Liver (tissue), 3 donors: ENCODE results near the gene TMEM236.

ENCODE experiments used
- ATF3 ChIP-seq: IDR thresholded peaks from 2 replicates; pipeline ENCODE4 v1.6.1; 2016; ENCODE audit warnings: antibody characterized with exemption
- CTCF ChIP-seq: fragments of 150-350 bp; IDR thresholded peaks from 2 replicates; pipeline ENCODE4 v1.5.1; 2017; ENCODE audit warnings: improper control_type of control experiment, low read depth, low read length; ENCODE audit not compliant: missing input control
- EGR1 ChIP-seq, 2 donors: IDR thresholded peaks; 2 replicates each; pipeline ENCODE4 v1.6.1; 2016 to 2018; ENCODE audit warnings: antibody characterized with exemption in 2 of 2, low read depth in 2 of 2
- HNF4G ChIP-seq: IDR thresholded peaks from 2 replicates; pipeline ENCODE4 v1.6.1; 2016; ENCODE audit warnings: antibody characterized with exemption
- NR2F2 ChIP-seq: IDR thresholded peaks from 2 replicates; pipeline ENCODE4 v1.6.1; 2016; ENCODE audit warnings: antibody characterized with exemption
- RAD21 ChIP-seq, 2 donors: IDR thresholded peaks; 2 replicates each; pipeline ENCODE4 v1.6.1; 2016; ENCODE audit warnings: antibody characterized with exemption in 2 of 2, mild to moderate bottlenecking in 2 of 2
- REST ChIP-seq: IDR thresholded peaks from 2 replicates; pipeline ENCODE4 v1.6.1; 2016; ENCODE audit warnings: antibody characterized with exemption, mild to moderate bottlenecking
- SP1 ChIP-seq: IDR thresholded peaks from 2 replicates; pipeline ENCODE4 v1.6.1; 2018; ENCODE audit warnings: antibody characterized with exemption, mild to moderate bottlenecking
- TAF1 ChIP-seq: conservative IDR thresholded peaks from 2 replicates; pipeline ENCODE4 v1.6.1; 2016; ENCODE audit warnings: antibody characterized with exemption, mild to moderate bottlenecking
- YY1 ChIP-seq: IDR thresholded peaks from 2 replicates; pipeline ENCODE4 v1.6.1; 2016; ENCODE audit warnings: antibody characterized with exemption, mild to moderate bottlenecking
- ZBTB33 ChIP-seq: IDR thresholded peaks from 2 replicates; pipeline ENCODE4 v1.6.1; 2016; ENCODE audit warnings: antibody characterized with exemption
- TF ChIP-seq, protein P1 (sequence below): IDR thresholded peaks from 2 replicates; pipeline ENCODE4 v1.6.1; 2016; ENCODE audit warnings: antibody characterized with exemption
- donor health status: healthy.
- donor health status: healthy.

GRCh38 chr10:17716161-17716560 lies 35.8 kb upstream of the TMEM236 start:
- no peak for TF ChIP-seq CTCF
- TF ChIP-seq, protein P1, sequence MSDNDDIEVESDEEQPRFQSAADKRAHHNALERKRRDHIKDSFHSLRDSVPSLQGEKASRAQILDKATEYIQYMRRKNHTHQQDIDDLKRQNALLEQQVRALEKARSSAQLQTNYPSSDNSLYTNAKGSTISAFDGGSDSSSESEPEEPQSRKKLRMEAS, result no peak
- no peak for TF ChIP-seq YY1
- no peak for TF ChIP-seq HNF4G
- TF ChIP-seq ATF3, result no peak
- TF ChIP-seq TAF1, result no peak
- TF ChIP-seq ZBTB33, result no peak
- TF ChIP-seq NR2F2, result no peak
- no peak for TF ChIP-seq SP1
- TF ChIP-seq EGR1 (IDR thresholded peaks at IDR 0.05; ENCODE audit: low read depth in 2 of 2), result no peak
- no peak for TF ChIP-seq RAD21 (IDR thresholded peaks at IDR 0.05)
- no peak for TF ChIP-seq REST
